GM12892 (cell line): Measurements from ENCODE around the gene RTL10.

Source experiments
- POLR2A ChIP-seq: IDR thresholded peaks from 2 replicates; pipeline ENCODE4 v1.6.1; 2011; ENCODE audit warnings: low read depth, low read length, control low read depth
- POLR2AphosphoS5 ChIP-seq: IDR thresholded peaks from 2 replicates; pipeline ENCODE4 v1.6.1; 2011; ENCODE audit warnings: low read depth, low read length, control low read depth
- TAF1 ChIP-seq: IDR thresholded peaks from 2 replicates; pipeline ENCODE4 v1.6.1; 2011; ENCODE audit warnings: low read depth, mild to moderate bottlenecking, control low read depth, low read length, borderline replicate concordance

DNA sequence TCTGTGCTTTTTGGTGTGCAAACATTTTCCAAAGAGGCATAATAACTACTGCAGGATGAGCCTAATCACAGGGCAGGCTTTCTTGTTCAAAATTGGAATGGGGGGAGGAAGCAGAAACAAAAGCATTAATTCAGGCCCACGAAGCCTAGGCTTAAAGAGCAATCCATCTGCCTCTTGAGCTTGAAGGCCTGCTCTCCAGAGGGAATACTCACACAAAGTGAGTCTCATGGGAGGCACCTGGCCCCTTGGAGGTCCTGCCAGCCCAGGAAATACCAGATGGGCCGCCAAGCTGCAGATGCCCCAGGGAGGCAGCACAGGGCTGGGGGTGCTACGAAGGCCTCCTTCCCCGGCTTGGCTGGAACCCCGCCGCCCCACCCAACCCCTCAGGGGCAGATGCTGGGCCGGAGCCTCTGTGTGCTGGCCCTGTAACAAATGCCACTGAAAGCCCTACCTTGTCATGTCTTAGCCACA is 47.6 kb upstream of the RTL10 start:
- no peak for TF ChIP-seq POLR2A
- no peak for TF ChIP-seq POLR2AphosphoS5
- no peak for TF ChIP-seq TAF1
